GM18909 (cell line): ENCODE results near the gene PADI6.

Experiments
- ATAC-seq: cut with Tn5 transposase; IDR thresholded peaks from one replicate; pipeline ENCODE4 v1.9.1; 2021; ENCODE audit warnings: mild to moderate bottlenecking; ENCODE audit not compliant: unreplicated experiment, poor library complexity

PADI6 gene

GRCh38 chr1:17355898-17356297 is 16.1 kb upstream of the PADI6 start:
- ATAC-seq, result no peak

DNA sequence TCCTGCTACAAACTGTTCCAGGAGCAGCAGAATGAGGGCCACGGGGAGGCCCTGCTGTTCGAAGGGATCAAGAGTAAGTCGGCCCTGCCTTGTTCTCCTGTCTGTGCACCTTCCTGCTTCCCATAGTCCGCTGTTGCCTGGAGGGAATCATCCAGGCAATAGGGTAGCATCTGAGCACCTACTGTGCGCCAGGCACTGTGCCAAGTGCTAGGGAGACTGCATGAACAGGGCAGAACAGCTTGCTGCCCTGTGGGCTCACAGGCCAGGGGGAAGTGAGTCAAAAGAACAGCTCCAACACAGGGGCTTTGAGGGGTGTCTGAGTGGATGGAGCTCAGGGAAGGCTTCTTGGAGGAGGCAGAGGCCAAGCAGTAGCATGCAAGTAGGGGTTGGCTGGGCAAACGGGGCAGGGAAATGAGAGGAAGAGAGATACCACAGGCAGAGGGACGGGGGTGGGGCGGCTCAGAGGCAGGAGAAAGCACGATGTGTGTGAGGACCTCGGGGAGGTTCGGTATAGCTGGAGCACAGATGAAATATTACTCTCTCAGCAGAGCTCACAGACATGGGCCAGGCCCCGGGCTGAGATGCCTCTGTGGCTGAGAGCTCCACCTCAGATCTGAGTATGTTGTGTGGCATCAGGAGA is 15.5 kb upstream of the PADI6 start:
- ATAC-seq, result no peak

DNA sequence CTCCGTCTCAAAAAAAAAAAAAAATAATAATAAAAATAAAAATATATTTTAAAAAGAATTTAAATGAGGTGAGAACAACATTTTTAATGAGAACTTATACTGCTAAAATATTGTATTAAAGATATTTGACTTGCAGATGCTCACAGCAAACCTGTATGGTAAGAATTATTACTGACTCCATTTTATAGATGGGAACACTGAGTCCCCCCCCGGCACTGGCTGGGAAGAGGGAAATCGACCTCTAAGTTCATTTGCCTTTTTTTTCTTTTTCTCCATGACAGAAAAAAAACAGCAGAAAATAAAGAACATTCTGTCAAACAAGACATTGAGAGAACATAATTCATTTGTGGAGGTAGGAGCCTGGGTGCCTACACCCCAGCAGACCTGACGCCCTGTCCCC is 13.4 kb upstream of the PADI6 start:
- no peak for ATAC-seq

GRCh38 chr1:17359031-17359430 is 13.0 kb upstream of the PADI6 start:
- no peak for ATAC-seq

DNA sequence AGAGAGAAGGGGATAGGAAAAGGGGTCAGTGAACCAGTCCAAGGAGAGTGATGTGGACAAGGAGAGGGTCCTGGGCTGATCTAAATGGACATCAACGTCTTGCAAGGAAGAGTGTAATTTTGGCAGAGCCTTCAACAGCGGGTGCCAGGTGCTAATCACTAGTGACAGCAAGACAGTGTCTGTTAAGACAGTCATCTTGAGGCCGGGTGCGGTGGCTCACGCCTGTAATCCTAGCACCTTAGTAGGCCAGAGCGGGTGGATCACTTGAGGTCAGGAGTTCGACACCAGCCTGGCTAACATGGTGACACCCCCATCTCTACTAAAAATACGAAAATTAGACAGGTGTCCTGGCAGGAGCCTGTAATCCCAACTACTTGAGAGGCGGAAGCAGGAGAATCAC is 12.2 kb upstream of the PADI6 start:
- no peak for ATAC-seq

DNA sequence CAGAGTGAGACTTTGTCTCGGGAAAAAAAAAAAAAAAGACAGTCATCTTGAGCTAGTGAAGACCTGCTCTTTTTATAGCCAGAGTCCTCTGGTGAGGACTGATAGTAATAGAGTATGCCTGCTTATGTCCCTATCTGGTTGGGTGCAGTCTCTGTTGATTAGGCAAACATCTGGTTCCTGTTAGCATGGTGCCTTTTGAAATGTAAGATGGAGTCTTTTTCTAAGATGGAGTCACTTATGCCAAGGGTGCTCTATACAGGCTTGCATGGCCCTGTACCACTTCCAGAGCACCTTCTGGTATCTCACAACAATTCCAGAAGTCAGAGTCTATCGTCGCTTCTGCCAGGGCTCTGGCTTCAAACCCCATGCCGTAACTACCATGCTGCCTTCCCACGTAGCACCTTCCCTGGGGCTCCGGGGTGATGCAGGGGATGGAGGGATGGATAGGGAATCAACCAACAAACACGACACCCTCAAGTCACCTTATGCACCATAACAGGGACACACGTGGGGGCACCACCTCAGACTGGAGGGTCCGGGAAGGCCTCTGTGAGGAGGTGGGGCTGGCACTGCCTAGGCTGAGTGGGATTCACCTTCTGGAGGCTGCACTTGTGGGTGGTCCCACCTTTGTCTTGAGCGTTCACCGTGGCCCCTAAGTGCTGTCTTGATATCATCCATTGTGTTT is 11.6 kb upstream of the PADI6 start:
- ATAC-seq, result no peak

GRCh38 chr1:17361687-17362086 is 10.3 kb upstream of the PADI6 start:
- ATAC-seq, result no peak

DNA sequence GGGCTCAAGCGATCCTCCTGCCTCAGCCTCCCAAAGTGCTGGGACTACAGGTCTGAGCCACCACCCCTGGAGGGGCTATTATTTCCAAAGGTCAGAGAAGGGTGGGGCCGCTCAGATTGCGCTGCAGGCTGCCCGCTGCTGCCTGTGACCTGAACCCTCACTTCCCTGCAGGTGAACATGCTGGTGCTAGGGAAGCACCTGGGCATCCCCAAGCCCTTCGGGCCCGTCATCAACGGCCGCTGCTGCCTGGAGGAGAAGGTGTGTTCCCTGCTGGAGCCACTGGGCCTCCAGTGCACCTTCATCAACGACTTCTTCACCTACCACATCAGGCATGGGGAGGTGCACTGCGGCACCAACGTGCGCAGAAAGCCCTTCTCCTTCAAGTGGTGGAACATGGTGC is 8.6 kb upstream of the PADI6 start:
- no peak for ATAC-seq

DNA sequence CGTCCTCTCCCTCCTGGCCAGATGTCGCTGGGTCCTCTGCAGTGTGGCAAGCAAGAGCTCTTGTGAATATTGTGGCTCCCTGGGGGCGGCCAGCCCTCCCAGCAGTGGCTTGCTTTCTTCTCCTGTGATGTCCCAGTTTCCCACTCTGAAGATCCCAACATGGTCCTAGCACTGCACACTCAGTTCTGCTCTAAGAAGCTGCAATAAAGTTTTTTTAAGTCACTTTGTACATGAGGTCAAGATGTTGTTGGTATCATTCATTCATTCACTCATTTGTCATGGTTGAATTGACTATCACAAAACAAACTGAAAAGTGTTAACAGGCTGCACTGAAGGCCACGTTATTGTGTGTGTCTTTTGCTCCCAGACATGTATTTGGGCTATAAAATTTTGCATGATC is 8.2 kb upstream of the PADI6 start:
- no peak for ATAC-seq

DNA sequence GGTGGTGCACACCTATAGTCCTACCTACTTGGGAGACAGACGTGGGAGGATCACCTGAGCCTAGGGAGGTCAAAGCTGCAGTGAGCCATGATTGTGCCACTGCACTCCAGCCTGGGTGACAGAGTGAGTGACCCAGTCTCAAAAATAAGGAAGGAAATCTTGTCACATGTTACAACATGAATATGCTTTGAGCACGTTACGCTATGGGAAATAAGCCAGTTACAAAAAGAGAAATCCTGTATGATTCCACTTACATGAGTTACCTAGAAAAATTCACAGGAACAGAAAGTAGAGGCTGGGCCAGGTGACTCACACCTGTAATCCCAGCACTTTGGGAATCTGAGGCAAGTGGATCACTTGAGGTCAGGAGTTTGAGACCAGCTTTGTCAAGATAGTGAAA is 6.7 kb upstream of the PADI6 start:
- no peak for ATAC-seq

- no peak for ATAC-seq
Observed at GRCh38 chr1:17369466-17369865, 2.5 kb upstream of the PADI6 start.

- ATAC-seq, result no peak
Observed at GRCh38 chr1:17370618-17371017, 1.4 kb upstream of the PADI6 start.

DNA sequence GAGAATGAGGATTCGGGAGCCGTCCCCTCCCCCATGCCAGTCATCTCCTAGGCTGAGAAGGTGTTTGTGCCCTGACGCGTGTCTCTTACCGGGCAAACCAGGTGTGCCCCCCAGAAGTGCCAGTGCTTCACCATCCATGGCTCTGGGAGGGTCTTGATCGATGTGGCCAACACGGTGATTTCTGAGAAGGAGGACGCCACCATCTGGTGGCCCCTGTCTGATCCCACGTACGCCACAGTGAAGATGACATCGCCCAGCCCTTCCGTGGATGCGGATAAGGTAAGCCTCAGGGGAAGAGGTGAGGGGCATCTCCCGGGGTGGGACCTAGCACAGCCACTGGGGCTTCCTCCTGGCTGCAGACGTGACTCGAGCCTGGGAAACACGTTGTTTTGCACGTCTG is 959 bp downstream of the PADI6 start:
- no peak for ATAC-seq

DNA sequence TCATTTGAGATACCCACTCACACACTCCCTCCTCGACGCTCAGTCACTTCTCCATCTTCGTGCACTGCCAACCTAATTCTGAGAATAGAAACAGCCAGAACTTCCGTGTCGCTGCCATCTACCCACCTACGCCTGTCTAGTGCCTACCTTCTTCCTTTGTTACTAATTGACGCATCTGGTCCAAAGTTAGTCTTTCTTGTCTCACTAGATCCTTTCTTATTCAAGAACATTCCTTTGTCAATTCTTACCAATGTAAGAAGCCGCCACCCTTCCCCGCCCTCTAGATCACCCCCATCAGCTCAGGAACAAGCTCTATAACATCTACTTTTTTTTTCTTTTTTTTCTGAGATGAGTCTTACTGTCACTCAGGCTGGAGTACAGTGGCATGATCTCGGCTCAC is 3.7 kb downstream of the PADI6 start:
- no peak for ATAC-seq

- no peak for ATAC-seq
Observed at GRCh38 chr1:17377325-17377953, 5.4 kb downstream of the PADI6 start.

DNA sequence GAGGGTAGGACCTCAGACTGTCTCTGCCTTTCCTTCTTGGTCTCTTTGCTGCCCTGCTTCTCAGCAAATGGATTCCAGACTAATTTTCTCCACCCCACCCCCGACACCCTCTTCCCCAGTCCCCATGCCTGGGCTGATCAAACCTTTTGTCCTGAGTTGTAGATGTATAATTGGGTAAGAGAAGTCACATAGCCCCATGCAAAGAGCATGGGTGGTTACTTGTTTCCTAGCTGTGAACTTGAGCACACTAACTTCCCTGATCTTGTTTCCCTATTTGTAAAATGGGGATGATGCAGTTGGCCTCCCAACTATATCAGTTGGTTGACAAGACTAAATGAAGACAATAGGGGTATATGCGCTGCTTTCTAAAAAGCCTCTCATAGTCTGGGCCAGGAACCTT is 9.2 kb downstream of the PADI6 start:
- ATAC-seq, result no peak

DNA sequence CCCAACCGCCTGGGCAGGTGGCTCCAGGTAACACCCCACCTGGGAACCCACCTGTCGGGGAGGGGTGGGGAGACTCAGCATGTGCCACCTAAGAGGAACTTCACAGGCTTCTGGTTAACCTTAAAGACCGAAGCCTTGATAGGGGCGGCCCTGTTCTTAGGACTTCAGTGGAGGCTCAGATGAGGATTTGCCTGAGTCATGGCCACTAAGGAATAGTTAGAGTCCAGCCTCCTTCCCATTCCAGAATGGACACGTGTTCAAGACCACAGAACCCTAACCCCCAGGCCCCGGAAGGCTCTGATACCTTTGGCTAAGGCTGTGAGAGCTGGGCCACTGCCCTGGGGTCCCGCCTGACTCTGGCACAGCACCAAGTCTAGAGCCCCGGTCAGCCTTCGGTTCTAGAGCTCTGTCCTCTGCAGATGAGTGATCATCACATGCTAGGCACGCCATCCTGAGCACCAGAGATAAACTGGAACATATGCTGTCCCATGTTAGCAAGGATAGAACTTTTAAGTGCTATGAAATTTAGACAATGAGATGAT is 20.3 kb downstream of the PADI6 start:
- ATAC-seq, result no peak

DNA sequence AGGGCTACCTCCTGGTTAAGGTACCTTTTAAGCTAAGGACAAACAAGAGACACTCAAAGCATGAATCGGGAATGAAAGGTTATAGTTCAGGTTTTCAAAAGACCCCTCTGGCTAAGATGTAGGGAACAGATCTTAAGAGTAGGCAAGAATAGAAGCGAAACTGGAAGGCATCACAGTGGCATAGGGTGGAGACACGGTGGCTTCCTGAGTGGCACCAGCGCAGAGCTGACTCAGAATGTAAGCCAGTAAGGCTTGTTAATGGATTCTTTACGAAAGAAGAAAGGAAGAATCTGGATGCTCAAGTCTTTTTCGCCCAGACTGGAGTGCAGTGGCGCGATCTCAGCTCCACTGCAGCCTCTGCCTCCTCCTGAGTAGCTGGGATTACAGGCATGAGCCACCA is 21.2 kb downstream of the PADI6 start:
- no peak for ATAC-seq

DNA sequence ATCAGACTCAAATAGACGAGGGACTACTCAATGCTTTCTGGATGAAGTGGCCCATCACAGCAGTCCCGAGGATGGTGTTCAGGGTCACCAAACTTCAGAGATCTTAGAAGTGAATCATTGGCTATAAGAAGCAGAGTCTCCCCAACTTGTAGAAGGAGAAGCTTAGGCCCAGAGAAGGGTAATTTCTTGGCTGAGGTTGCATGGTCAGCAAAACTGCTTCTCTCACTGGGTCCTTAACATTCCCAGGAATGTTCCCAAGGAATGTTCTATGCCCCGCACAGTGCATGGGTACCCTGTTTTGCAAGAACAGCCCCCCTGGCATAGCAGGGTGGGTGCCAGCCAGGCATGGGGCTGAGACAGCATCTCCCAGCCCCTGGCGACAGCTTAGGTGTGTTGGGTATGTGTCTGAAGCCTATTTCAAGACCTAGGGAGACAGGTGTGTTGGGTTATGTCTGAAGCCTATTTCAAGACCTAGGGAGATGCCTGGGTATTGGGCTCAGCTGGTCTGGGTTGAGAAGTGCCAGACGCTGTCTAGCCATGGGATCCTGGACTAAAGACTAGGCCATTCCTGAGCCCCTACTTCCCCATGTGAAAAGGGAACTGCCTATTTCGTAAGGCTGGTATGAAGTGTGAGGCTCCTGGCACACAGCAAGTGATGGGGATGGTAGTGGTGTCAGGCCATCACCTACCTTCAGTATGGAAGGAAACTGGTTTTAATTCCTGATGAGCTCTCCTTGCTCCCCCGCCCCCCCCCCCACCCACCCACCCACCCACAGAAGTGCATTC is 26.1 kb downstream of the PADI6 start:
- ATAC-seq, result no peak

DNA sequence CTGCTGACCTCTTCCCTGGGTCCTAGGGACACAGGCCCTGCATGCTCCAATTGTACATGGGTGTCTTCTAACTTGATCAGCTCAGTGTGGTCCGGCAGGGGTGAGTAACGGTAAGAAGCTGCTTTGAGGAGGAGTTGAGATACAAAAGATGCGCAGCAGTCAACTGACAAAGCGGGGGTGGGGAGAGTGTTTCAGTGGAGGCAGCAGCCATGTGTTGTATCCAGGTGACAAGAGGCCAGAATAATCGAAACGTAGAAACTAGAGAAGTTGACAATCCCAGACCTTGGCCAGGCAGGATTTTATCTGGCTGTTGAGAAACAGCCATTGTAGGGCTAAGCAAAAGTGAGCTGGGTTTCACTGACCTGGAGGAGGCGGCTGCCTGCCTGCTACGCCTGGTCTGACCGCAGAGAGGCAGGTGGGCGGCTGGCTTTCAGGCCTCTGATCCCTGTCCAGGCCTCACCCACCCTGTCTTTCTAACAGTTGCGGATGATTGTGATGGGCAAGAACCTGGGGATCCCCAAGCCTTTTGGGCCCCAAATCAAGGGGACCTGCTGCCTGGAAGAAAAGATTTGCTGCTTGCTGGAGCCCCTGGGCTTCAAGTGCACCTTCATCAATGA is 28.8 kb downstream of the PADI6 start:
- no peak for ATAC-seq
